Measurements from ENCODE around the gene IL13RA1.
"Not testable (repeated sequence)": the region's sequence is repeated elsewhere in the genome, so short reads cannot be mapped to it uniquely, and the experiment has no call there.

IL13RA1 gene

DNA sequence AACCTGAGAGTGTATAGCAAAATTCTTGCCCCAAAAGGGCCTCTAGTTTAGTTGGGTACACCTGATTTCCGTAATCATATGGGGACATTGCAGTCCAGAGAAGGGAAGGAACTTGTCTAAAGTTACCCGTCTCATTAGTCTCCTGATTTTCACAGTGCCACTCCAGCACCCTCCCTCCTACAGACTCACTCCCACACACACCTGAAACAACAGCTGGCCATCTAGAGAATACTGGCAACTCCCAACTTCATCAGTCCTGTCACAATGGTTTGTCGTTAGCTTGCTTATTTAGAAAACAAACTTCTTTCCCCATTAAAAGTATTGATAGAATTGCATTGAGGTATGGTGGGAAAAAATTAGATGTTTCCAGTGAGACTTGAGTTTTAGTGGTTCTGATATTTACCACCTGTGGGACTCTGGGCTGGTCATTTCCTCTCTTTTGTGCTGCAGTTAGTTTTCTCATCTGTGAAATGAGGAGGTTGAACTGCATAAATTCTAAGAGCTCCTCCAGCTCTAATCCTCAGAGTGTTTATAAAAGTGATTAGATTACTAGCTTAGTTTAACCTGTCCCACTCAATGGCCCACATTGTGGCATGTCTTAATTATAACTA lies 1.7 kb downstream of the IL13RA1 start:
- DNase-seq: no peak

GRCh38 chrX:118730500-118731247 lies 3.3 kb downstream of the IL13RA1 start:
- DNase-seq: no peak

- DNase-seq: not testable (repeated sequence)
Measured at GRCh38 chrX:118732551-118732950, 5.1 kb downstream of the IL13RA1 start.

DNA sequence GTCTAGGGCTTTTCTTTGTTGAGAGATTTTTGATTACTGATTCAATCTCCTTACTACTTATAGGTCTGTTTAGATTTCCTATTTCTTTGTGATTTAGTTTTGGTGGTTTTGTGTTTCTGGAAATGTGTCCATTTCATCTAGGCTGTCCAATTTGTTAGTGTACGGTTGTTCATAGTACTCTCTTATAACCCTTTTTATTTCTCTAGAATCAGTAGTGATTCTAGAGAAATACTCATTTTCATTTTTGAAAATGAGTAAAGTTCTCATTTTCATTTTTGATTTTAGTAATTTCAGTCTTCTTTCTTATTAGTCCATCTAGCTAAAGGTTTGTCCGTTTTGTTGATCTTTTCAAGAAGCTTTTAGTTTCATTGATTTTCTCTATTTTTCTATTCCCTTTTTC lies 7.5 kb downstream of the IL13RA1 start:
- no peak for DNase-seq

GRCh38 chrX:118736394-118737010 lies 9.1 kb downstream of the IL13RA1 start:
- no peak for DNase-seq

- no peak for DNase-seq
Measured at GRCh38 chrX:118739577-118739976, 12.2 kb downstream of the IL13RA1 start.

DNA sequence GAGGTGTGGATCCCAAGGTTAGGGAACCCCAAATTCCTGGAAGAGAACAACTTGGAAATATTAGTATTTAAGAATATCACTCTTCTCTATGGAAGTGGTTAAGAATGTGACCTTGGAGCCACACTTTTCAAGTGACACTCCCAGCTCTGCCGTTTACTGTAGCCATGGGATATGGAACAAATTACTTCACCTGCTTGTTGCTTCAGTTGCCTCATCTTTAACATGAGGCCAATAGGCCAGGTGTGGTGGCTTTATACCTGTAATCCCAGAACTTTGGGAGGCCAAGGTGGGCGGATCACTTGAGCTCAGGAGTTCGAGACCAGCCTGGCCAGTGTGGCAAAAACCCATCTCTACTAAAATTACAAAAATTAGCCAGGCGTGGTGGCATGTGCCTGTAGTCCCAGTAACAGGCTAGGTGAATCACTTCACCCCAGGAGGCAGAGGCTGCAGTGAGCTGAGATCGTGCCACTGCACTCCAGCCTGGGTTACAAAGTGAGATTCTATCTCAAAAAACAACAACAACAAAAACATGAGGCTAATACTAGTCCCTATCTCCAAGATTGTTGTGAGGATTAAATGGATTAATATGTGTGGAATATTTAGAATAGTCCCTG lies 13.0 kb downstream of the IL13RA1 start:
- no peak for DNase-seq

DNA sequence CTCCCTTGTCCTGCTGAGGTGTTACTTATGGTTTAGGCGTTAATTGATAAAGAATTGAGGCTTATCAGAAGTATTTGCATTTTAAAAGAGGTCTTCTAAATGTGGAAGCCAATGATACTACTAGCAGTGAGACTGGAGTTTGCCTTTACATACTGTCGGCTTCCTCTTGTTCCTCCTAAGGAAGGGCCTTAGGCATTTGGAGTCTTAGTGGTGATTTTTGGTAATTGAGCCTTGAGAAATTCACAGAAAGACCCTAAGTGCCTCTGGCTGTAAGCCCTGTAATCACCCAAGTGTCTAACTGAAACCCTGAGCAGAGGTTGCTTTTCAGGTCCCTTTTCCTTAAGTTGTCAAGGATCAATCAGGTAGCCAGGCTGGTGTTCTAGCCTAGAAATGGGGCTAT lies 14.8 kb downstream of the IL13RA1 start:
- DNase-seq: no peak

GRCh38 chrX:118745570-118745969 lies 18.2 kb downstream of the IL13RA1 start:
- no peak for DNase-seq

GRCh38 chrX:118751950-118752783 lies 24.8 kb downstream of the IL13RA1 start:
- DNase-seq: no peak

GRCh38 chrX:118755633-118756032 lies 28.2 kb downstream of the IL13RA1 start:
- no peak for DNase-seq

DNA sequence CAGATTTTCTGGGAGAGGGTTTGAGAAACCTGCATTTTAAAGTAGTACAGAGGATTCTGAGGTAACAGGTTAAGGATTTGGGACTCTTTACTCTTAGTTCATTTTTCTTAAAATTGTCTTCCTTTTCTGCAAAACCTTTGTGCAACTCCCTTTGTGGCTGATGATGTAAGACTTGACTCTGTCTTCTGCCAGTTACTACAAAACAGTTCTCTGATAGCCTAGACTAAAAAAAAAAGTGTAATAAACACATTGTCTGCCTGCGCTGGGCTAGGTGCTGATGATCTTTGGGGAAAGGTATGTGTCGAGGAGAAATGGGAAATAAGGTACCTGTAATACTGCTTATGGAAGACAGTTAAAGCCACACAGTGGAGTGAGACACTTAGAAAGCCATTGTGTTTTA lies 28.7 kb downstream of the IL13RA1 start:
- DNase-seq: no peak

GRCh38 chrX:118758511-118758910 lies 31.1 kb downstream of the IL13RA1 start:
- no peak for DNase-seq

DNA sequence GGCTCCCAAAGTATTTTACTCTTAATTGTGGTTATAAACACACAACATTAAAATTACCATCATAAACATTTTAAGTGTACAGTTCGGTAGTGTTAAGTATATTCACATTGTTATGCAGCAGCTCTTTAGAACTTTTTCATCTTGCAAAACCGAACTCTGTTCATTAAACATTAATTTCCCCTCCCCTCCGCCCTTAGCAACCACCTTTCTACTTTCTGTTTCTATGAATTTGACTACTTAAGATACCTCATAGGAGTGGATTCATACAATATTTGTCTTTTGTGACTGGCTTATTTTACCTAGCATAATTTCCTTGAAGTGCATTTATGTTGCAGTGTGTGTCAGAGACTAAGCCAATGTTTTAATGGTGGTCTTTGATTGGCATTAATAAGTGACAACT lies 32.6 kb downstream of the IL13RA1 start:
- no peak for DNase-seq

DNA sequence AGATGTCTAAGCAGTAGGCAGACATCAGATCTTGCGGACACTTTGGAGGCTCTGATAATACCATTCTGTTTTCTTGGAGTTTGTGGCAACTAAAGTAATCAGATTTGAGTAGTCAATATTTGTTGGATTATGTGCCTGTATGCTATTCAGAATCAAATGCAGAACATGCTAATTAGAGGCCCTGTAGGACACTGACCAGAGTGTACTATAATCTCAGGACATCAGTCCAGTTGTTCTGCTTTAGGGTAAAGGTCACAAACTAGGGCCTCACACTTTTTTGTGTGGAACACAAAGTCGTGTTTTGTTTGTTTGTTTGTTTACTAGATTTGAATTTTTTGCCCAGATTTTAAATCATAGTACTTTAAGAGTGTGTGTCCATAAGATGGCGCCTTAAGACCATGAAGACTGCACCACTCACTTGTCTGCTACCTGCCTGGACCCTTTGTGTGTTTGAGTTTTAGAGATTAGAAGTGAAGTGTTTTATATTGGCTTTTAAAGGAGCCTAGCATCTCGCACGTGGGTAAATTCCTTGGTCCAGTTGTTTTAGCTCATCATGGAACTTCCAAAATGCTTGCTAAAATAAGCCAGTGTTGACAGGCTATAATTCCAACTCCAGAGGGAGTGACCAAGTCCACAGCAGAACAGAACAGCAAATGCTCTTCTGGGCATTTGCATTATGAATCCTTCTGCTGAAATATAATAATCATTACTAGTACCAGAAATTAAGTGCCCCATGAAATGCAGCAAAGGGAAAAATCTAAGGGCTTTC lies 34.7 kb downstream of the IL13RA1 start:
- DNase-seq: no peak

- no peak for DNase-seq
Measured at GRCh38 chrX:118763489-118763888, 36.1 kb downstream of the IL13RA1 start.

GRCh38 chrX:118764122-118764521 lies 36.7 kb downstream of the IL13RA1 start:
- no peak for DNase-seq

DNA sequence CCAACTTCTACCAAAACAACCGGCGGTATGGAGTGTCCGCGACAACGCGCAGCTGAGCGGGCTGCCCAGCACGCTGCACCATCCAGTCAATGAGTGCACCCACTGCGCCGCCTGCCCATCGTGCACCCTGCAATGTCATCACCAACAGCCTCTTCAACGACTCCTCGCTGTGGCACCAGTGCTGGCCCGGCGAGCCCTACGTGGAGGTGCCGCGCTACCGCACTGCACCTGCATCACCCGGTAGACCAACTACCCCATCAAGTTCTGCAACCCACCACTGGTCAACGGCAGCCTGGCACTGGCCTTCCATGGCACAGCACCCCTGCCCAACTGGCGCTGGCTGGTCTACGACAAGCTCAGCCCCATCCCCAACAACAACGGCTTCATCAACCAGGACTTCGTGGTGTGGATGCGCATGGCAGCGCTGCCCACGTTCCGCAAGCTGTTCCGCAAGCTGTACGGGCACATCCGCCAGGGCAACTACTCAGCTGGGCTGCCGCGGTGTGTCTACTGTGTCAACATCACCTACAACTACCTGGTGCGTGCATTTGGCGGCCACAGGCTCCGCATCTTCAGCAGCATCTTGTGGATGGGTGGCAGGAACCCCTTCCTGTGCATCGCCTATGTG lies 42.8 kb downstream of the IL13RA1 start:
- DNase-seq: no peak

DNA sequence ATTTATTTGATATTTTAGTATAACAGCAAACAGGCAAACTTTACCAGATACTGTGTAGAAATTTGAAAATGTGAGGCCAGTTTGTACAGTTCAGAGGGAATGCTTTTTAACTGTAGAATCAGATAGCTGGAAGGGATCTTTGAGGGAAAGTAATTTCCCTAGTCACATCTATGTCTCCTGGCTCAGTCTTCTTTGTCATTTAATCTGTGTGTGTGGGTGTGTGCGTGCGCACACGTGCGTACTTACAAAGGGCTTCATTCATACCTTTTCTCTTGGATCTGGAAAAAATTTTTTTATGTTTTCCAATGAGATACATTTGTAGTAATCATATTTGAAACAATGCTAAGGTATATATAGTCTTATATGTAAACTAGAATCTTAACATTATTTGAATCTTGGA lies 44.6 kb downstream of the IL13RA1 start:
- no peak for DNase-seq

- no peak for DNase-seq
Measured at GRCh38 chrX:118773782-118774181, 46.4 kb downstream of the IL13RA1 start.

GRCh38 chrX:118779581-118779980 lies 52.2 kb downstream of the IL13RA1 start:
- DNase-seq: no peak

- no peak for DNase-seq
Measured at GRCh38 chrX:118780509-118780908, 53.1 kb downstream of the IL13RA1 start.

All from left hindlimb (tissue), 1 donor.